ENCODE data around the gene PRICKLE2. TPM values are rescaled to one million over a fixed set of nuclear protein-coding genes. Genes with fewer than 3 reads are reported as not detected.

The PRICKLE2 gene
- total and polyA plus RNA-seq, 2 experiments from 2014 or later = 1.1 to 12.5 TPM

DNA sequence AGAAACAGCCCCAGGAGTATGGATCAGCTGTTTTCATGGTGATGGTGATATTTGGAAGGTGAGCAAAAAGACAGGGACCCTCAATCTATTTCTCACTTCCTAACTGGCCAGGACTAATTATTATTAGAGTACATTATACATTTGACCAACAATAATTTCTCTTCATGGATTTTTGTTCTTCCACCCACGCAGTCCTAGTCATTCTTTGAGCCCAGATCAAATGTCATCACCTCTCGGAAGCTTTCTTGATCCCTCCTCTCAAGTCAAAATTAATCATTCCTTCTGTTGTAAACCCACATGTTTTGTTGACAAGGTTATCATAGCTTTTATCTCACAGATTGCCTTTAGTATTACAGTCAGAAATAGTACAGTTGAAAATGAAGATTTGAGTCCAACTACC is 29.2 kb upstream of the PRICKLE2 start:
- Histone ChIP-seq H3K27me3 (ENCODE audit: insufficient read depth) (no peaks in the 10 kb centered on the region), H4K20me1 (replicated peaks; ENCODE audit: insufficient read depth) (no peaks in the 10 kb centered on the region), H3K36me3 (ENCODE audit: insufficient read depth) (no peaks in the 10 kb centered on the region), H3K4me2 (no peak overlapping the region), H3K27ac (ENCODE audit: low read depth) (no peak overlapping the region), H3K9me2 (ENCODE audit: insufficient read depth) (no peaks in the 10 kb centered on the region; the same call in 1 of the 2 replicates), H3K79me2 (replicated peaks; ENCODE audit: insufficient read depth) (no peaks in the 10 kb centered on the region), H2AFZ (no peak overlapping the region), H3F3A (replicated peaks; ENCODE audit: low read depth) (no peaks in the 10 kb centered on the region), H3K4me3 (no peak overlapping the region), H3K4me1 (ENCODE audit: insufficient read depth) (no peaks in the 10 kb centered on the region)
- no peak overlapping the region for H3K27ac Mint-ChIP-seq
- no peaks in the 10 kb centered on the region for H3K4me1 Mint-ChIP-seq
- ATAC-seq = no peak
- no peaks in the 10 kb centered on the region for H3K9me3 Mint-ChIP-seq
- no peaks in the 10 kb centered on the region for H3K36me3 Mint-ChIP-seq (ENCODE audit: low read depth)
- no peak overlapping the region for H3K4me3 Mint-ChIP-seq
- DNase-seq (ENCODE audit: low spot score) = no peak
- TF ChIP-seq, protein P1, sequence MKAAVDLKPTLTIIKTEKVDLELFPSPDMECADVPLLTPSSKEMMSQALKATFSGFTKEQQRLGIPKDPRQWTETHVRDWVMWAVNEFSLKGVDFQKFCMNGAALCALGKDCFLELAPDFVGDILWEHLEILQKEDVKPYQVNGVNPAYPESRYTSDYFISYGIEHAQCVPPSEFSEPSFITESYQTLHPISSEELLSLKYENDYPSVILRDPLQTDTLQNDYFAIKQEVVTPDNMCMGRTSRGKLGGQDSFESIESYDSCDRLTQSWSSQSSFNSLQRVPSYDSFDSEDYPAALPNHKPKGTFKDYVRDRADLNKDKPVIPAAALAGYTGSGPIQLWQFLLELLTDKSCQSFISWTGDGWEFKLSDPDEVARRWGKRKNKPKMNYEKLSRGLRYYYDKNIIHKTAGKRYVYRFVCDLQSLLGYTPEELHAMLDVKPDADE (IDR thresholded peaks at IDR 0.05) = no peak
- TF ChIP-seq EZH2phosphoT487 (IDR thresholded peaks at IDR 0.05; ENCODE audit: unreplicated experiment) (no peak), NANOG (IDR thresholded peaks at IDR 0.05; ENCODE audit: borderline replicate concordance) (no peak), ZNF114 (CRISPR knock-in tag; IDR thresholded peaks at IDR 0.05) (no peak), JUNB (IDR thresholded peaks at IDR 0.05; ENCODE audit: unreplicated experiment) (no peak), POLR2AphosphoS5 (IDR thresholded peaks at IDR 0.05; ENCODE audit: low read depth) (no peak), ZNF331 (CRISPR knock-in tag; IDR thresholded peaks at IDR 0.05; ENCODE audit: low read depth) (no peak), EZH2 (IDR thresholded peaks at IDR 0.05; ENCODE audit: low read depth, unreplicated experiment) (no peak), STAT1 (IDR thresholded peaks at IDR 0.05; ENCODE audit: unreplicated experiment) (no peak)
- TF ChIP-seq, protein P2, sequence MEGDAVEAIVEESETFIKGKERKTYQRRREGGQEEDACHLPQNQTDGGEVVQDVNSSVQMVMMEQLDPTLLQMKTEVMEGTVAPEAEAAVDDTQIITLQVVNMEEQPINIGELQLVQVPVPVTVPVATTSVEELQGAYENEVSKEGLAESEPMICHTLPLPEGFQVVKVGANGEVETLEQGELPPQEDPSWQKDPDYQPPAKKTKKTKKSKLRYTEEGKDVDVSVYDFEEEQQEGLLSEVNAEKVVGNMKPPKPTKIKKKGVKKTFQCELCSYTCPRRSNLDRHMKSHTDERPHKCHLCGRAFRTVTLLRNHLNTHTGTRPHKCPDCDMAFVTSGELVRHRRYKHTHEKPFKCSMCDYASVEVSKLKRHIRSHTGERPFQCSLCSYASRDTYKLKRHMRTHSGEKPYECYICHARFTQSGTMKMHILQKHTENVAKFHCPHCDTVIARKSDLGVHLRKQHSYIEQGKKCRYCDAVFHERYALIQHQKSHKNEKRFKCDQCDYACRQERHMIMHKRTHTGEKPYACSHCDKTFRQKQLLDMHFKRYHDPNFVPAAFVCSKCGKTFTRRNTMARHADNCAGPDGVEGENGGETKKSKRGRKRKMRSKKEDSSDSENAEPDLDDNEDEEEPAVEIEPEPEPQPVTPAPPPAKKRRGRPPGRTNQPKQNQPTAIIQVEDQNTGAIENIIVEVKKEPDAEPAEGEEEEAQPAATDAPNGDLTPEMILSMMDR (conservative IDR thresholded peaks at IDR 0.05; ENCODE audit: low read depth in 2 of 2) = no peak
- TF ChIP-seq, protein P3, sequence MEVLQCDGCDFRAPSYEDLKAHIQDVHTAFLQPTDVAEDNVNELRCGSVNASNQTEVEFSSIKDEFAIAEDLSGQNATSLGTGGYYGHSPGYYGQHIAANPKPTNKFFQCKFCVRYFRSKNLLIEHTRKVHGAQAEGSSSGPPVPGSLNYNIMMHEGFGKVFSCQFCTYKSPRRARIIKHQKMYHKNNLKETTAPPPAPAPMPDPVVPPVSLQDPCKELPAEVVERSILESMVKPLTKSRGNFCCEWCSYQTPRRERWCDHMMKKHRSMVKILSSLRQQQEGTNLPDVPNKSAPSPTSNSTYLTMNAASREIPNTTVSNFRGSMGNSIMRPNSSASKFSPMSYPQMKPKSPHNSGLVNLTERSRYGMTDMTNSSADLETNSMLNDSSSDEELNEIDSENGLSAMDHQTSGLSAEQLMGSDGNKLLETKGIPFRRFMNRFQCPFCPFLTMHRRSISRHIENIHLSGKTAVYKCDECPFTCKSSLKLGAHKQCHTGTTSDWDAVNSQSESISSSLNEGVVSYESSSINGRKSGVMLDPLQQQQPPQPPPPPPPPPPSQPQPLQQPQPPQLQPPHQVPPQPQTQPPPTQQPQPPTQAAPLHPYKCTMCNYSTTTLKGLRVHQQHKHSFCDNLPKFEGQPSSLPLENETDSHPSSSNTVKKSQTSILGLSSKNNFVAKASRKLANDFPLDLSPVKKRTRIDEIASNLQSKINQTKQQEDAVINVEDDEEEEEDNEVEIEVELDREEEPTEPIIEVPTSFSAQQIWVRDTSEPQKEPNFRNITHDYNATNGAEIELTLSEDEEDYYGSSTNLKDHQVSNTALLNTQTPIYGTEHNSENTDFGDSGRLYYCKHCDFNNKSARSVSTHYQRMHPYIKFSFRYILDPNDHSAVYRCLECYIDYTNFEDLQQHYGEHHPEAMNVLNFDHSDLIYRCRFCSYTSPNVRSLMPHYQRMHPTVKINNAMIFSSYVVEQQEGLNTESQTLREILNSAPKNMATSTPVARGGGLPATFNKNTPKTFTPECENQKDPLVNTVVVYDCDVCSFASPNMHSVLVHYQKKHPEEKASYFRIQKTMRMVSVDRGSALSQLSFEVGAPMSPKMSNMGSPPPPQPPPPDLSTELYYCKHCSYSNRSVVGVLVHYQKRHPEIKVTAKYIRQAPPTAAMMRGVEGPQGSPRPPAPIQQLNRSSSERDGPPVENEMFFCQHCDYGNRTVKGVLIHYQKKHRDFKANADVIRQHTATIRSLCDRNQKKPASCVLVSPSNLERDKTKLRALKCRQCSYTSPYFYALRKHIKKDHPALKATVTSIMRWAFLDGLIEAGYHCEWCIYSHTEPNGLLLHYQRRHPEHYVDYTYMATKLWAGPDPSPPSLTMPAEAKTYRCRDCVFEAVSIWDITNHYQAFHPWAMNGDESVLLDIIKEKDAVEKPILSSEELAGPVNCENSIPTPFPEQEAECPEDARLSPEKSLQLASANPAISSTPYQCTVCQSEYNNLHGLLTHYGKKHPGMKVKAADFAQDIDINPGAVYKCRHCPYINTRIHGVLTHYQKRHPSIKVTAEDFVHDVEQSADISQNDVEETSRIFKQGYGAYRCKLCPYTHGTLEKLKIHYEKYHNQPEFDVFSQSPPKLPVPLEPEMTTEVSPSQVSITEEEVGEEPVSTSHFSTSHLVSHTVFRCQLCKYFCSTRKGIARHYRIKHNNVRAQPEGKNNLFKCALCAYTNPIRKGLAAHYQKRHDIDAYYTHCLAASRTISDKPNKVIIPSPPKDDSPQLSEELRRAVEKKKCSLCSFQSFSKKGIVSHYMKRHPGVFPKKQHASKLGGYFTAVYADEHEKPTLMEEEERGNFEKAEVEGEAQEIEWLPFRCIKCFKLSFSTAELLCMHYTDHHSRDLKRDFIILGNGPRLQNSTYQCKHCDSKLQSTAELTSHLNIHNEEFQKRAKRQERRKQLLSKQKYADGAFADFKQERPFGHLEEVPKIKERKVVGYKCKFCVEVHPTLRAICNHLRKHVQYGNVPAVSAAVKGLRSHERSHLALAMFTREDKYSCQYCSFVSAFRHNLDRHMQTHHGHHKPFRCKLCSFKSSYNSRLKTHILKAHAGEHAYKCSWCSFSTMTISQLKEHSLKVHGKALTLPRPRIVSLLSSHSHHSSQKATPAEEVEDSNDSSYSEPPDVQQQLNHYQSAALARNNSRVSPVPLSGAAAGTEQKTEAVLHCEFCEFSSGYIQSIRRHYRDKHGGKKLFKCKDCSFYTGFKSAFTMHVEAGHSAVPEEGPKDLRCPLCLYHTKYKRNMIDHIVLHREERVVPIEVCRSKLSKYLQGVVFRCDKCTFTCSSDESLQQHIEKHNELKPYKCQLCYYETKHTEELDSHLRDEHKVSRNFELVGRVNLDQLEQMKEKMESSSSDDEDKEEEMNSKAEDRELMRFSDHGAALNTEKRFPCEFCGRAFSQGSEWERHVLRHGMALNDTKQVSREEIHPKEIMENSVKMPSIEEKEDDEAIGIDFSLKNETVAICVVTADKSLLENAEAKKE (CRISPR knock-in tag; IDR thresholded peaks at IDR 0.05) = no peak
- TF ChIP-seq, protein P4, sequence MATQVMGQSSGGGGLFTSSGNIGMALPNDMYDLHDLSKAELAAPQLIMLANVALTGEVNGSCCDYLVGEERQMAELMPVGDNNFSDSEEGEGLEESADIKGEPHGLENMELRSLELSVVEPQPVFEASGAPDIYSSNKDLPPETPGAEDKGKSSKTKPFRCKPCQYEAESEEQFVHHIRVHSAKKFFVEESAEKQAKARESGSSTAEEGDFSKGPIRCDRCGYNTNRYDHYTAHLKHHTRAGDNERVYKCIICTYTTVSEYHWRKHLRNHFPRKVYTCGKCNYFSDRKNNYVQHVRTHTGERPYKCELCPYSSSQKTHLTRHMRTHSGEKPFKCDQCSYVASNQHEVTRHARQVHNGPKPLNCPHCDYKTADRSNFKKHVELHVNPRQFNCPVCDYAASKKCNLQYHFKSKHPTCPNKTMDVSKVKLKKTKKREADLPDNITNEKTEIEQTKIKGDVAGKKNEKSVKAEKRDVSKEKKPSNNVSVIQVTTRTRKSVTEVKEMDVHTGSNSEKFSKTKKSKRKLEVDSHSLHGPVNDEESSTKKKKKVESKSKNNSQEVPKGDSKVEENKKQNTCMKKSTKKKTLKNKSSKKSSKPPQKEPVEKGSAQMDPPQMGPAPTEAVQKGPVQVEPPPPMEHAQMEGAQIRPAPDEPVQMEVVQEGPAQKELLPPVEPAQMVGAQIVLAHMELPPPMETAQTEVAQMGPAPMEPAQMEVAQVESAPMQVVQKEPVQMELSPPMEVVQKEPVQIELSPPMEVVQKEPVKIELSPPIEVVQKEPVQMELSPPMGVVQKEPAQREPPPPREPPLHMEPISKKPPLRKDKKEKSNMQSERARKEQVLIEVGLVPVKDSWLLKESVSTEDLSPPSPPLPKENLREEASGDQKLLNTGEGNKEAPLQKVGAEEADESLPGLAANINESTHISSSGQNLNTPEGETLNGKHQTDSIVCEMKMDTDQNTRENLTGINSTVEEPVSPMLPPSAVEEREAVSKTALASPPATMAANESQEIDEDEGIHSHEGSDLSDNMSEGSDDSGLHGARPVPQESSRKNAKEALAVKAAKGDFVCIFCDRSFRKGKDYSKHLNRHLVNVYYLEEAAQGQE (IDR thresholded peaks at IDR 0.05; ENCODE audit: unreplicated experiment) = no peak
- peaks cover 2% of the 10 kb centered on the region for H3K27me3 Mint-ChIP-seq (ENCODE audit: insufficient read depth, low read depth, poor library complexity)

All from GM23338 (cell line).